ENCODE data around the gene LSM2.
"Not testable (repeated sequence)": the region's sequence is repeated elsewhere in the genome, so short reads cannot be mapped to it uniquely, and the experiment has no call there.

Gene LSM2

GRCh38 chr6:31842053-31842452 lies 35.3 kb upstream of the LSM2 start:
- TF ChIP-seq CTCF (conservative IDR thresholded peaks at IDR 0.05; ENCODE audit: low read length) = no peak
- no peak for TF ChIP-seq EZH2phosphoT487 (IDR thresholded peaks at IDR 0.05; ENCODE audit: borderline replicate concordance)
- Histone ChIP-seq H2AFZ (ENCODE audit: low read length) (no peak overlapping the region), H3K9me3 (ENCODE audit: insufficient read depth, low read depth, low read length) (no peaks in the 10 kb centered on the region), H3K4me2 (ENCODE audit: low read depth, low read length, poor library complexity, severe bottlenecking) (no peak overlapping the region), H3F3A (ENCODE audit: low read depth) (peaks cover 25% of the 10 kb centered on the region), H3K4me3 (ENCODE audit: low read length, poor library complexity, severe bottlenecking) (no peak overlapping the region), H3K79me2 (ENCODE audit: insufficient read depth, low read length) (peaks cover 32% of the 10 kb centered on the region), H3K4me1 (ENCODE audit: insufficient read depth, low read length, poor library complexity, severe bottlenecking) (peaks cover 20% of the 10 kb centered on the region), H4K20me1 (ENCODE audit: insufficient read depth, low read length, poor library complexity, severe bottlenecking) (peaks cover 38% of the 10 kb centered on the region), H3K9me2 (replicated peaks; ENCODE audit: low read depth, low read length) (no peaks in the 10 kb centered on the region), H3K36me3 (ENCODE audit: insufficient read depth, low read length) (peaks cover 41% of the 10 kb centered on the region), H3K27me3 (ENCODE audit: insufficient read depth, low read length, poor library complexity, severe bottlenecking) (no peaks in the 10 kb centered on the region), H3K9ac (ENCODE audit: low read depth, low read length, poor library complexity, severe bottlenecking) (no peak overlapping the region)

- H3K9me3 ChIP-seq (ENCODE audit: insufficient read depth, low read depth, low read length); H3K9me2 ChIP-seq (replicated peaks; ENCODE audit: low read depth, low read length); H2AFZ ChIP-seq (ENCODE audit: low read length); H3K4me3 ChIP-seq (ENCODE audit: low read length, poor library complexity, severe bottlenecking); H3K27me3 ChIP-seq (ENCODE audit: insufficient read depth, low read length, poor library complexity, severe bottlenecking); H3K9ac ChIP-seq (ENCODE audit: low read depth, low read length, poor library complexity, severe bottlenecking): not testable (repeated sequence)
- peaks cover 34% of the 10 kb centered on the region for H3K4me1 ChIP-seq (ENCODE audit: insufficient read depth, low read length, poor library complexity, severe bottlenecking)
- H3F3A ChIP-seq (ENCODE audit: low read depth) = peaks cover 27% of the 10 kb centered on the region
- H4K20me1 ChIP-seq (ENCODE audit: insufficient read depth, low read length, poor library complexity, severe bottlenecking) = peaks cover 58% of the 10 kb centered on the region
- H3K4me2 ChIP-seq (ENCODE audit: low read depth, low read length, poor library complexity, severe bottlenecking) = peak overlapping the region; percentile 100
- peaks cover 45% of the 10 kb centered on the region for H3K36me3 ChIP-seq (ENCODE audit: insufficient read depth, low read length)
- peaks cover 55% of the 10 kb centered on the region for H3K79me2 ChIP-seq (ENCODE audit: insufficient read depth, low read length)
These were observed 33.0 kb upstream of the LSM2 start for GRCh38 chr6:31839779-31840126.

GRCh38 chr6:31838968-31839367 lies 32.2 kb upstream of the LSM2 start:
- Histone ChIP-seq H3K27me3 (ENCODE audit: insufficient read depth, low read length, poor library complexity, severe bottlenecking) (peaks cover 7% of the 10 kb centered on the region), H3K9ac (ENCODE audit: low read depth, low read length, poor library complexity, severe bottlenecking) (peak overlapping the region; percentile 31), H3K4me1 (ENCODE audit: insufficient read depth, low read length, poor library complexity, severe bottlenecking) (peaks cover 34% of the 10 kb centered on the region), H2AFZ (ENCODE audit: low read length) (no peak overlapping the region), H4K20me1 (ENCODE audit: insufficient read depth, low read length, poor library complexity, severe bottlenecking) (peaks cover 58% of the 10 kb centered on the region), H3K79me2 (ENCODE audit: insufficient read depth, low read length) (peaks cover 57% of the 10 kb centered on the region), H3K36me3 (ENCODE audit: insufficient read depth, low read length) (peaks cover 45% of the 10 kb centered on the region), H3K9me2 (replicated peaks; ENCODE audit: low read depth, low read length) (no peaks in the 10 kb centered on the region), H3K4me3 (ENCODE audit: low read length, poor library complexity, severe bottlenecking) (peak overlapping the region; percentile 97), H3K9me3 (ENCODE audit: insufficient read depth, low read depth, low read length) (no peaks in the 10 kb centered on the region), H3K4me2 (ENCODE audit: low read depth, low read length, poor library complexity, severe bottlenecking) (peak overlapping the region; percentile 100), H3F3A (ENCODE audit: low read depth) (peaks cover 27% of the 10 kb centered on the region)
- TF ChIP-seq CTCF (conservative IDR thresholded peaks at IDR 0.05; ENCODE audit: low read length) = no peak
- TF ChIP-seq EZH2phosphoT487 (IDR thresholded peaks at IDR 0.05; ENCODE audit: borderline replicate concordance) = no peak

DNA sequence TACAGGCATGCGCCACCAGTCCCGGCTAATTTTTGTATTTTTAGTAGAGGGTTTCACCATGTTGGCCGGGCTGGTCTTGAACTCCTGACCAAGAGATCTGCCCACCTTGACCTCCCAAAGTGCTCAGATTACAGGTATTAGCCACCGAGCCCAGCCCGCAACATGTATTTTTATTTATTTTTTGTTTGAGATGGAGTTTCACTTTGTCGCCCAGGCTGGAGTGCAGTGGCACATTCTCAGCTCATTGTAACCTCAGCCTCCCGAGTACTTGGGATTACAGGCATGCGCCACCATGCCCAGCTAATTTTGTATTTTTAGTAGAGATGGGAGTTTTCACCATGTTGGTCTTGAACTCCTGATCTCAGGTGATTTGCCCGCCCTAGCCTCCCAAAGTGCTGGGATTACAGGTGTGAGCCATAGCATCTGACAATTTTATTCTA lies 31.4 kb upstream of the LSM2 start:
- H3K9me3 ChIP-seq (ENCODE audit: insufficient read depth, low read depth, low read length); H2AFZ ChIP-seq (ENCODE audit: low read length); H3K27me3 ChIP-seq (ENCODE audit: insufficient read depth, low read length, poor library complexity, severe bottlenecking); H3K9me2 ChIP-seq (replicated peaks; ENCODE audit: low read depth, low read length): not testable (repeated sequence)
- Histone ChIP-seq H3K4me3 (ENCODE audit: low read length, poor library complexity, severe bottlenecking) (peak overlapping the region; percentile 97), H4K20me1 (ENCODE audit: insufficient read depth, low read length, poor library complexity, severe bottlenecking) (peaks cover 58% of the 10 kb centered on the region), H3K36me3 (ENCODE audit: insufficient read depth, low read length) (peaks cover 45% of the 10 kb centered on the region), H3K79me2 (ENCODE audit: insufficient read depth, low read length) (peaks cover 57% of the 10 kb centered on the region), H3K9ac (ENCODE audit: low read depth, low read length, poor library complexity, severe bottlenecking) (peak overlapping the region; percentile 99), H3K4me1 (ENCODE audit: insufficient read depth, low read length, poor library complexity, severe bottlenecking) (peaks cover 34% of the 10 kb centered on the region), H3F3A (ENCODE audit: low read depth) (peaks cover 27% of the 10 kb centered on the region), H3K4me2 (ENCODE audit: low read depth, low read length, poor library complexity, severe bottlenecking) (peak overlapping the region; percentile 100)

Measured in Loucy (cell line).